PC-9 (cell line): Measurements from ENCODE around the gene SLC6A3. TPM values are rescaled to one million over a fixed set of nuclear protein-coding genes. Genes with fewer than 3 reads are reported as not detected.

Experiments
- BruUV-seq: library from RNA; stranded (reverse); fragments of 400-500 nt; replicated peaks from 2 replicates; lab custom pipeline; 2021; lab: Mats Ljungman, UMichigan
- CTCF ChIA-PET: fragments of 300-600 bp; sonication (Branson Sonifier 250); formaldehyde crosslinking; loops from one replicate; lab custom pipeline; 2022; ENCODE audit warnings: antibody characterized with exemption; lab: Charles Lee
- POLR2A ChIA-PET: fragments of 300-600 bp; sonication (Branson Sonifier 250); formaldehyde crosslinking; loops from one replicate; lab custom pipeline; 2022; ENCODE audit warnings: antibody characterized with exemption; ENCODE audit not compliant: unreplicated experiment; lab: Charles Lee
- DNase-seq, 2 experiments: peaks; one replicate each; pipeline versions ENCODE4 v3.0.0 to v3.0.0-alpha.2; 2015 to 2022; ENCODE audit warnings: mixed read lengths in 1 of 2
- H2AFZ ChIP-seq: fragments of 200-600 bp; sonication (generic); 2 replicates; pipeline ENCODE4 v1.8.1; 2017; ENCODE audit warnings: antibody characterized with exemption
- H3F3A ChIP-seq: fragments of 200-600 bp; sonication (generic); 2 replicates; pipeline ENCODE4 v1.8.1; 2017; ENCODE audit warnings: antibody characterized with exemption, mild to moderate bottlenecking, low read depth; ENCODE audit not compliant: insufficient read depth
- H3K27ac ChIP-seq: fragments of 200-600 bp; sonication (generic); 2 replicates; pipeline ENCODE4 v1.6.1; 2016; ENCODE audit warnings: mixed run types
- H3K27me3 ChIP-seq: fragments of 200-600 bp; sonication (generic); 2 replicates; pipeline ENCODE4 v1.6.1; 2016; ENCODE audit warnings: low read depth, mixed run types; ENCODE audit not compliant: insufficient read depth
- H3K36me3 ChIP-seq: fragments of 200-600 bp; sonication (generic); 2 replicates; pipeline ENCODE4 v1.6.1; 2016; ENCODE audit warnings: low read depth, mixed run types
- H3K4me1 ChIP-seq: fragments of 200-600 bp; sonication (generic); replicated peaks from 2 replicates; pipeline ENCODE4 v1.6.1; 2016; ENCODE audit warnings: mixed run types; ENCODE audit not compliant: insufficient read depth
- H3K4me2 ChIP-seq: fragments of 200-600 bp; sonication (generic); 2 replicates; pipeline ENCODE4 v1.6.1; 2017; ENCODE audit warnings: mixed run types
- H3K4me3 ChIP-seq: fragments of 200-600 bp; sonication (generic); 2 replicates; pipeline ENCODE4 v1.6.1; 2016; ENCODE audit warnings: mixed run types
- H3K79me2 ChIP-seq: fragments of 200-600 bp; sonication (generic); 2 replicates; pipeline ENCODE4 v1.6.1; 2017; ENCODE audit warnings: low read depth, mixed run types
- H3K9me2 ChIP-seq: fragments of 200-600 bp; sonication (generic); 2 replicates; pipeline ENCODE4 v1.8.1; 2017; ENCODE audit warnings: mild to moderate bottlenecking; ENCODE audit not compliant: insufficient read depth
- H3K9me3 ChIP-seq: fragments of 200-600 bp; sonication (generic); 2 replicates; pipeline ENCODE4 v1.8.1; 2016; ENCODE audit warnings: low read depth; ENCODE audit not compliant: insufficient read depth
- H4K20me1 ChIP-seq: fragments of 200-600 bp; sonication (generic); 2 replicates; pipeline ENCODE4 v1.8.1; 2017; ENCODE audit not compliant: insufficient read depth
- CTCF ChIP-seq: fragments of 200-600 bp; sonication (generic); conservative IDR thresholded peaks from 2 replicates; pipeline ENCODE4 v1.6.1; 2017; ENCODE audit warnings: mixed run types, antibody characterized with exemption, mild to moderate bottlenecking, moderate library complexity
- EZH2 ChIP-seq: fragments of 200-600 bp; sonication (generic); IDR thresholded peaks from 2 replicates; pipeline ENCODE4 v1.8.0; 2017; ENCODE audit warnings: antibody characterized with exemption, low read depth
- intact Hi-C: fragments of 100-400 bp; cut with micrococcal nuclease; formaldehyde crosslinking; loops from one replicate; pipeline ENCODE4 v1.10.0; 2022; ENCODE audit not compliant: unreplicated experiment
- total RNA-seq: library from RNA; stranded (reverse); gene quantifications from 2 replicates; pipeline ENCODE4 v1.2.3, GENCODE V29; 2021

SLC6A3 gene
- total RNA-seq, 1 experiment from 2014 or later = not detected

GRCh38 chr5:1418921-1419280 is 26.3 kb downstream of the SLC6A3 start:
- no TSS peak for BruUV-seq
- no peak for DNase-seq
- Histone ChIP-seq H3K27ac (no peak overlapping the region), H3K27me3 (peaks cover 87% of the 10 kb centered on the region), H4K20me1 (no peaks in the 10 kb centered on the region), H2AFZ (no peak overlapping the region), H3K4me2 (no peak overlapping the region), H3K9me3 (no peaks in the 10 kb centered on the region), H3K79me2 (no peaks in the 10 kb centered on the region), H3K9me2 (no peaks in the 10 kb centered on the region), H3F3A (no peaks in the 10 kb centered on the region), H3K4me1 (no peaks in the 10 kb centered on the region), H3K4me3 (no peak overlapping the region), H3K36me3 (no peaks in the 10 kb centered on the region)
- intact Hi-C loops = no loop called here
- ChIA-PET CTCF (no interaction called here), POLR2A (no interaction called here)
- no peak for TF ChIP-seq CTCF
- no peak for TF ChIP-seq EZH2

GRCh38 chr5:1418238-1418920 is 26.9 kb downstream of the SLC6A3 start:
- no peaks in the 10 kb centered on the region for H3K9me3 ChIP-seq
- intact Hi-C loops = no loop called here
- no peaks in the 10 kb centered on the region for H3F3A ChIP-seq
- peaks cover 87% of the 10 kb centered on the region for H3K27me3 ChIP-seq
- H3K27ac ChIP-seq = no peak overlapping the region
- ChIA-PET CTCF (no interaction called here), POLR2A (no interaction called here)
- no peak overlapping the region for H3K4me3 ChIP-seq
- no peak for TF ChIP-seq CTCF
- TF ChIP-seq EZH2 = no peak
- no peaks in the 10 kb centered on the region for H3K36me3 ChIP-seq
- no peaks in the 10 kb centered on the region for H3K79me2 ChIP-seq
- H3K9me2 ChIP-seq = no peaks in the 10 kb centered on the region
- no peak for DNase-seq
- BruUV-seq = no TSS peak
- H2AFZ ChIP-seq = no peak overlapping the region
- no peak overlapping the region for H3K4me2 ChIP-seq
- no peaks in the 10 kb centered on the region for H4K20me1 ChIP-seq
- H3K4me1 ChIP-seq = no peaks in the 10 kb centered on the region

GRCh38 chr5:1417586-1418225 is 27.5 kb downstream of the SLC6A3 start:
- no peak for DNase-seq
- intact Hi-C loops = no loop called here

More at GRCh38 chr5:1417586-1418225, 27.5 kb downstream of the SLC6A3 start:
- H3K27ac ChIP-seq = no peak overlapping the region
- no peak overlapping the region for H3K4me2 ChIP-seq
- no peaks in the 10 kb centered on the region for H3K79me2 ChIP-seq
- H3K4me1 ChIP-seq = no peaks in the 10 kb centered on the region
- H3K9me2 ChIP-seq = no peaks in the 10 kb centered on the region
- no peak overlapping the region for H2AFZ ChIP-seq
- H3K4me3 ChIP-seq = no peak overlapping the region
- H3F3A ChIP-seq = no peaks in the 10 kb centered on the region
- no peak for TF ChIP-seq EZH2
- no peak for TF ChIP-seq CTCF
- H3K36me3 ChIP-seq = no peaks in the 10 kb centered on the region
- H4K20me1 ChIP-seq = 0 out of 2 replicates have a peak, but pooled peaks cover 3% of the 10 kb centered on the region
- ChIA-PET CTCF (no interaction called here), POLR2A (no interaction called here)
- H3K9me3 ChIP-seq = no peaks in the 10 kb centered on the region
- BruUV-seq = no TSS peak
- H3K27me3 ChIP-seq = peaks cover 92% of the 10 kb centered on the region
